ENCODE results near the gene AMPD3. TPM values are rescaled to one million over a fixed set of nuclear protein-coding genes. Genes with fewer than 3 reads are reported as not detected.
A peak's percentile ranks its signal among the peaks of the same experiment; 100 is the strongest.

The AMPD3 gene
- total RNA-seq, 1 donor from 2014 or later: 18.3 TPM

- H3K27ac Mint-ChIP-seq: no peak overlapping the region
- H3K27me3 Mint-ChIP-seq: peaks cover 2% of the 10 kb centered on the region
- H3K4me3 Mint-ChIP-seq: peak overlapping the region; percentile 92
- H3K4me1 Mint-ChIP-seq: peaks cover 17% of the 10 kb centered on the region
- DNase-seq: no peak
- peaks cover 4% of the 10 kb centered on the region for H3K9me3 Mint-ChIP-seq
- intact Hi-C loops (cut with micrococcal nuclease): no loop called here
- no peaks in the 10 kb centered on the region for H3K36me3 Mint-ChIP-seq (ENCODE audit: low read depth)
Observed at GRCh38 chr11:10539339-10539738, 84.3 kb downstream of the AMPD3 start.

- no peaks in the 10 kb centered on the region for H3K36me3 Mint-ChIP-seq (ENCODE audit: low read depth)
- H3K9me3 Mint-ChIP-seq: peaks cover 4% of the 10 kb centered on the region
- intact Hi-C loops (cut with micrococcal nuclease): loop anchor here (2.0 to 5.0 kb wide), 6 partner anchors 14 to 233 kb away; partner anchors contain the start of gene ADM
- H3K27ac Mint-ChIP-seq: peak overlapping the region; percentile 78
- DNase-seq: no peak
- peak overlapping the region; percentile 92 for H3K4me3 Mint-ChIP-seq
- peaks cover 17% of the 10 kb centered on the region for H3K4me1 Mint-ChIP-seq
- H3K27me3 Mint-ChIP-seq: peaks cover 2% of the 10 kb centered on the region
Observed at GRCh38 chr11:10540546-10540914, 85.5 kb downstream of the AMPD3 start.

- Mint-ChIP-seq H3K27ac (peak within 1 kb of the TSS; percentile 78), H3K27me3 (peaks cover 3% of the 10 kb centered on the region), H3K4me1 (peaks cover 14% of the 10 kb centered on the region), H3K36me3 (ENCODE audit: low read depth) (no peaks in the 10 kb centered on the region), H3K4me3 (peak within 1 kb of the TSS; percentile 92), H3K9me3 (peaks cover 4% of the 10 kb centered on the region)
- peak; percentile 99 for DNase-seq
- intact Hi-C loops (cut with micrococcal nuclease): loop anchor here (1.0 to 5.0 kb wide), 7 partner anchors 14 to 234 kb away; partner anchors contain the start of gene ADM
Observed at GRCh38 chr11:10540915-10541560, 86.0 kb downstream of the AMPD3 start, which contains the start of gene RNF141. Gene RNF141, minus strand, starts transcription at chr11:10541187. Its CDS starts 7,029 bp downstream, at chr11:10534158.

GRCh38 chr11:10541561-10541930 lies 86.5 kb downstream of the AMPD3 start:
- Mint-ChIP-seq H3K4me3 (peak overlapping the region; percentile 92), H3K9me3 (peaks cover 4% of the 10 kb centered on the region), H3K27me3 (peaks cover 5% of the 10 kb centered on the region), H3K27ac (peak overlapping the region; percentile 71), H3K4me1 (peaks cover 12% of the 10 kb centered on the region), H3K36me3 (ENCODE audit: low read depth) (no peaks in the 10 kb centered on the region)
- DNase-seq: no peak
- intact Hi-C loops (cut with micrococcal nuclease): loop anchor here (1.0 to 5.0 kb wide), 7 partner anchors 15 to 234 kb away; partner anchors contain the start of gene ADM

- Mint-ChIP-seq H3K4me3 (no peak overlapping the region), H3K9me3 (peaks cover 4% of the 10 kb centered on the region), H3K27ac (no peak overlapping the region), H3K27me3 (peaks cover 9% of the 10 kb centered on the region), H3K4me1 (peaks cover 12% of the 10 kb centered on the region), H3K36me3 (ENCODE audit: low read depth) (no peaks in the 10 kb centered on the region)
- DNase-seq: no peak
- intact Hi-C loops (cut with micrococcal nuclease): loop anchor here (5.0 kb wide), 1 partner anchor 235 kb away; the partner anchor contains the start of gene ADM
Observed at GRCh38 chr11:10542776-10543175, 87.7 kb downstream of the AMPD3 start.

GRCh38 chr11:10543782-10544181 lies 88.7 kb downstream of the AMPD3 start:
- Mint-ChIP-seq H3K36me3 (ENCODE audit: low read depth) (no peaks in the 10 kb centered on the region), H3K9me3 (peaks cover 4% of the 10 kb centered on the region), H3K27ac (no peak overlapping the region), H3K4me3 (no peak overlapping the region), H3K4me1 (peaks cover 10% of the 10 kb centered on the region), H3K27me3 (peaks cover 16% of the 10 kb centered on the region)
- DNase-seq: peak; percentile 50
- intact Hi-C loops (cut with micrococcal nuclease): loop anchor here (5.0 kb wide), 1 partner anchor 236 kb away; the partner anchor contains the start of gene ADM

- DNase-seq: no peak
- H3K4me1 Mint-ChIP-seq: peaks cover 7% of the 10 kb centered on the region
- H3K27ac Mint-ChIP-seq: no peak overlapping the region
- intact Hi-C loops (cut with micrococcal nuclease): loop anchor here (5.0 kb wide), 1 partner anchor 237 kb away; the partner anchor contains the start of gene ADM
- no peaks in the 10 kb centered on the region for H3K36me3 Mint-ChIP-seq (ENCODE audit: low read depth)
- peaks cover 18% of the 10 kb centered on the region for H3K27me3 Mint-ChIP-seq
- no peak overlapping the region for H3K4me3 Mint-ChIP-seq
- H3K9me3 Mint-ChIP-seq: peaks cover 4% of the 10 kb centered on the region
Observed at GRCh38 chr11:10544491-10545465, 89.7 kb downstream of the AMPD3 start.

- Mint-ChIP-seq H3K9me3 (no peaks in the 10 kb centered on the region), H3K27ac (no peak overlapping the region), H3K4me1 (no peaks in the 10 kb centered on the region), H3K4me3 (no peak overlapping the region), H3K36me3 (ENCODE audit: low read depth) (no peaks in the 10 kb centered on the region), H3K27me3 (peaks cover 37% of the 10 kb centered on the region)
- intact Hi-C loops (cut with micrococcal nuclease): no loop called here
- no peak for DNase-seq
Observed at GRCh38 chr11:10550503-10551289, 95.6 kb downstream of the AMPD3 start.

GRCh38 chr11:10551290-10551592 lies 96.2 kb downstream of the AMPD3 start:
- H3K4me1 Mint-ChIP-seq: no peaks in the 10 kb centered on the region
- H3K27me3 Mint-ChIP-seq: peaks cover 37% of the 10 kb centered on the region
- no peak for DNase-seq
- H3K4me3 Mint-ChIP-seq: no peak overlapping the region
- no peaks in the 10 kb centered on the region for H3K36me3 Mint-ChIP-seq (ENCODE audit: low read depth)
- H3K9me3 Mint-ChIP-seq: no peaks in the 10 kb centered on the region
- H3K27ac Mint-ChIP-seq: no peak overlapping the region
- intact Hi-C loops (cut with micrococcal nuclease): no loop called here

GRCh38 chr11:10551845-10552352 lies 96.8 kb downstream of the AMPD3 start:
- Mint-ChIP-seq H3K4me1 (no peaks in the 10 kb centered on the region), H3K27ac (no peak overlapping the region), H3K4me3 (no peak overlapping the region), H3K9me3 (no peaks in the 10 kb centered on the region), H3K27me3 (peaks cover 42% of the 10 kb centered on the region), H3K36me3 (ENCODE audit: low read depth) (no peaks in the 10 kb centered on the region)
- intact Hi-C loops (cut with micrococcal nuclease): no loop called here
- DNase-seq: no peak

- Mint-ChIP-seq H3K9me3 (no peaks in the 10 kb centered on the region), H3K36me3 (ENCODE audit: low read depth) (no peaks in the 10 kb centered on the region), H3K27me3 (peaks cover 25% of the 10 kb centered on the region), H3K4me1 (no peaks in the 10 kb centered on the region), H3K27ac (no peak overlapping the region), H3K4me3 (no peak overlapping the region)
- intact Hi-C loops (cut with micrococcal nuclease): no loop called here
- no peak for DNase-seq
Observed at GRCh38 chr11:10556590-10556989, 101.5 kb downstream of the AMPD3 start.

Measured in activated CD4-positive, alpha-beta T cell treated with anti-CD3 and anti-CD28 coated beads, Interleukin-2, amount 10 ng/mL, durations not matched to agents 24 days and 14 days (primary cell).